GM18505 (cell line): ENCODE results near the gene REEP1.

ENCODE experiments used
- ATAC-seq: cut with Tn5 transposase; IDR thresholded peaks from one replicate; pipeline ENCODE4 v1.9.1; 2021; ENCODE audit not compliant: unreplicated experiment
- POLR2A ChIP-seq: IDR thresholded peaks from 4 replicates; pipeline ENCODE4 v1.6.1; 2011; ENCODE audit warnings: borderline replicate concordance; ENCODE audit not compliant: insufficient read depth, insufficient read length; ENCODE audit errors: extremely low read depth

The REEP1 gene

DNA sequence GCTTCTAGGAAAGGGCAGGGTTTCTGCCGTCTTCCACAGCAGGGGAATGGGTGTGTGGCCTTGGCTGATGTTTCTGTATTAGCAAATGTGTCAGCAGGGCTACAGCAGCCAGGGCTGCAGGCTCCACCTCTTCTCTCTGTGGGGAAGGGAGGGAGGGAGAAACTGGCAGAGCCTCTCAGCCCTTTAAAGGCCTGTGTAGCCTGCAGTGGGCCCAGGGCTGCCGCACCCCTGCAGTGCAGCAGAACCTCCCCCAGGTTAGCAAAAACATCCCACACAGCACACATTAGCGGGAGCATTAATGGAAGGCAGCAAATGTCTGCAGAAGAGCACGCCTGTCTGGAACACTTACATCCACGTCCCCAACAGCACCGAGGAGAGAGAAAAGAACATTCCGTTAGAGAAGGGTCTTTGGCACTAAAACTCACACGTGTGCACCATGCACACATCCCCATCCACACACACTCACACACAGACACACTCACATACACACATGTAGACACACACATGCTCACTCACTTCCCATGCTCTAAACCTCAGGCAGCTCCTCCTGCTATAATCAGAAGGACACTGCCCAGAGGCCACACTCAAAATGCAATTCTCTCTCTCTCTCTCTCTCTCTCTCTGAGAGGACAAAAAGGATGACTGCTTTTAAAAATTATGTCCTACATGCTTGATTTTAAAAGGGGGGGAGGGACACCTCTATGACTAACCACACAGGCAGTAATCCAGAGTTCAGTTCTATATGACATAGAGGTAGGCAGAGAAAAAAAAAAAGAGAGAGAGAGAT is 114.1 kb downstream of the REEP1 start:
- ATAC-seq, result no peak
- TF ChIP-seq POLR2A, result no peak

DNA sequence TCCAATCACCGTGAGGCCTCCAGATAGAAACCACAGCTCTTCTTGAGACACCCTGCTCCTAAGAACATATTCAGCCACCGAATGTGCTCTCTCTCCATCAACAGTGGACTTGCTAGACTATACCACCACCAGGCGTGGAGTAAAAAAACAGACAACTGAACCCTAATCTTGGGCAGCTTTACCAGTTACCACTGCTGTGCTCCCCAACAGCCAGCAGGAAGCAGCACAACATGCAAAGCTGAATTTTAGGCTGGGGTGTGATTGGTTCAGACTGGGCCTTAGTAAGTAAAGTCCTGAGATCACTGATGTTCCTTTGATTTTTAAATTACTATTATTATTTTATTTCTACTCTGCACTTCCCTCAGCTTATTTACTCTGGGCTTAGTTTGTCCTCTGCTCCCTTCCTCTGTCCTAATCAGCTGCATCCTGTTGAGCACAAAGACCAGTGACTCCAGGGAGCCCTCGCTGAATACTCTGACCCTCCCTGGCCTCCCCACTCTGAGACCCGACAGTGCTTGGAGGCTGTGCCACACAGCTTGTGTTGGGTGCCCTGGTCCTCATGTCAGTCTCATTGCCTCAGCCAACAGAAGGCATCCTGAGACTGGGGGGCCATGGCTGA is 116.3 kb downstream of the REEP1 start:
- no peak for ATAC-seq
- TF ChIP-seq POLR2A, result no peak

- no peak for TF ChIP-seq POLR2A
- ATAC-seq, result no peak
Observed at GRCh38 chr2:86219896-86220295, 117.5 kb downstream of the REEP1 start.

DNA sequence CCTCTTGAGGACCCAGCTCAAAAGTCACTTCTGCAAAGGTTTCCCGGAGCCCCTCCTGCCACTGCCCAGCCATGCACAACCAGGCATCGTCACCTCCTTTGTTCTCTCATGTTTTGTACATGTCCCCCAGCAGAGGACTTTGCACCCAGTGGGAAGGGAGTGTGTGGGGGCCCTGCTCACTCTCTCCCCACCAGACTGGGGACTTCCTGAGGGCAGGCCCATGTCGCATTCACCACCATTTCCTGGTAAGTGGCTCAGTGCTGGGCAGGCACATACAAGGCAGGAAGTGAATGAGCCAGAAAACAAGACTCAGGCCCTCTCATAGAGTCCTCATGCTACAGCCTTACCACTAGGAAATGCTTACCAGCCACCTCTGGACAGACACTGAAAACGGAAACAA is 119.3 kb downstream of the REEP1 start:
- ATAC-seq, result no peak
- TF ChIP-seq POLR2A, result no peak

DNA sequence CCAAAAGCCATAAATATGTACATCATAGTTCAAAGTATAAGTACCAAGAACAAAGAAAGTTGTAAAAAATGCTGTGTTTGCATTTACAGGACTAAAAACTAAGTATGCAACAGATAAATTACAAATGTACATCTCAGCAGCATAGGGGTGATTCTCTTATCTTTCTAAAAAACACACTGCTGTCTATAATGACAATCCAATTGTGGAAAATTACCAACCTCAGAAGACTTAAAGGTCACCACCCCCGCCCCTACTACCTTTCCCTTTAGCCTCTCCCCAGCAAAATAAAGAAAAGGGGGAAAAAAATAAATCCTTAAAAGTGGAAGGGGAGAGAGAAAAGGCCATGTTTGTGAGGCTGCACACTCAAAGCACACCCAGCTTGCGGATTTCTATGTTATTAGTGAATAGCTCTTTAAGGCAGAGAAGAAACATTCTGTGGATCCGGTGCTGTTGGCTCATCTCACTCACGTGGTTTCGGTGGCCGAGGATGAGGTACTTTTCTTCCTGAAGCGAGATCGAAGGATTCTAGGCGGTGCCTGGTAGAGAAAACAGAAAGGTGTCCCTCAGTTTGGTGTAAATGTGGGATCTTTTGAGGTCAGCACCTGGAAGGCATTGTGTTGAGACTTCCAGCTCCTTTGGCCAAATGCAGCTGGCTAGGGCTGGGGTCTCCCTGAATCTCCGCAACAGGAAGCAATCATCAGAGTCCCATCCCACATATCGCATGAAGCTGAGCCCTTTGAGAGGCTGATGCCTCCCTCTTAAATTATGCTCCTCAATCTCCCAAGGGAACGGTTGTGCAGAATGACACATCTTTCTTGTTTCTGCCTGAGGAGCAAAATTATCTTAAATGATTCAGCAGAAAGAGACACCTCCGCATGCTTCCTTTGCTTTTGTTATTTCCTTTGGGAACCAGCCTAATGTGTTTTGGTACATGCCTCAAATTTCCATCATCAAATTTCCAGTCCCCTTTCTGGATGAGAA is 120.6 kb downstream of the REEP1 start:
- no peak for TF ChIP-seq POLR2A
- no peak for ATAC-seq

DNA sequence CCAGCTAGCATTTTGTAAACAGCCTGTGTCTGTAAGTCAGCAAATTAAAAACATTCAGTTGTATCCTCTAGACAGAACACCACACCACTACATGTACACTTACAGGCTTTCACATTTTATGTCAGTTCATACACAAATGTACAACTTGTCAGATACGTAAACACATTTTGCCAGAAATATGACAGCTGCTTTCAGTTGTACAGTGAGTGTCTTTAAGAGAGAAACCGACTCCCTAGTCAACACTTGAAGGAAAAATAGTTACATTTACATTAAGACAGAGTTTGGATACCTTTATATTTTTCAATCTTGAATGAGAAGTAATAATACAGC is 123.0 kb downstream of the REEP1 start:
- no peak for ATAC-seq
- TF ChIP-seq POLR2A, result no peak

GRCh38 chr2:86213699-86214502 is 123.5 kb downstream of the REEP1 start:
- no peak for ATAC-seq
- TF ChIP-seq POLR2A, result no peak

DNA sequence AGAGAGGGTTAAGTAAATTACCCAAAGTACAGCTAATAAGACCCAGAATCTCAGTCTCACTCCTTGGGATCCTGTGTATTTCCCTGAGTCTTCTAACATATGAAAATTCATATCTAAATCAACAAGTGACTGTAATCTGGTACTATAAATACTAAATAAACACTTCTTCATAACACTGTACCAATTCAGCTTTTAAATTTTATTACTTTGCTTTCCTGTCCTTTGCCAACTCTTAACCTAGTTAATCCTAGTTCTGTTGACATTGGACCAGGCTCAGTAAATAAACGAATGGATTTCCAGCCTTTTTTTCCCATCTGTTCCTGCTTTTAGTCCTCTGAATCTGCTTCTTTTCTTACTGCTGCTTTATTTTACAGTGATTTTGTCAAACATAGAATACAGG is 124.4 kb downstream of the REEP1 start:
- no peak for ATAC-seq

DNA sequence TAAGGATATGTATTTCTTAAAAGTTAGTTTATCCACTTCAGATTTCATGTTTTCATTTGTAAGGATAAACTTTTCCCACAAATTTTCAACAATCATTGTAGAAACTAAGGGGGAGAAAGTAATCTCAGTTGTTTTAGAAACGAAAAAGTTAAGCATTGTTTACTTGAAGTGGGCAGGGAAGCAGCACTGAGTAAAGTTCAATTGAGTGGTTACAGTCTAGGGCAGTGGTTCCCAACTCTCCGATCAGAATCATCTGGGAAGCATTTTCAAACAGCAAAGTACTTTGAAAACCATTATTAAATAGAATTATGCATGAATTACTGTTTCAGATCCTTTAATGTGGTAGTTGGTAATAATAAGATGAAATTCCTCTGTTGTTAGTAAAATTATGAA is 125.6 kb downstream of the REEP1 start:
- ATAC-seq, result no peak
- no peak for TF ChIP-seq POLR2A

More for the DNA sequence above, 124.4 kb downstream of the REEP1 start:
- no peak for TF ChIP-seq POLR2A

- no peak for ATAC-seq
- no peak for TF ChIP-seq POLR2A
Observed at GRCh38 chr2:86211033-86211795, 126.2 kb downstream of the REEP1 start.

DNA sequence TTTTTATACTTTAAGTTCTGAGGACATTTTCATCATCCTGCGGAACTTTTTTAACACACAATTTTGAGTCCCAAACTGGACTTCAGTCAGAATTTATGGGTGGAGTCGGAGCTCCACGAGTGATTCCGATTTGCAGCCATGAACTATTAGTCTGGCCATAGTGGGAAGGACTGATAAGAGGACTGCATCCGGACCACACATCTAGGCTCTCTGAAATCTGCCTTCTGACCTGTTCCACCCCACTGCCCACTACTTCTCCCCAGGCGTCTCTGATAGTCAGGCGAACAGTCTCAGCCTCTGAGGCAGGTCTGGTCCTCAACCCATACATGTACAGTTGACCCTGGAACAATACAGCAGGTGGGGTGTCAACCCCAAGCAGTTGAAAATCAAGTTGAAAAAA is 133.0 kb downstream of the REEP1 start:
- no peak for TF ChIP-seq POLR2A

DNA sequence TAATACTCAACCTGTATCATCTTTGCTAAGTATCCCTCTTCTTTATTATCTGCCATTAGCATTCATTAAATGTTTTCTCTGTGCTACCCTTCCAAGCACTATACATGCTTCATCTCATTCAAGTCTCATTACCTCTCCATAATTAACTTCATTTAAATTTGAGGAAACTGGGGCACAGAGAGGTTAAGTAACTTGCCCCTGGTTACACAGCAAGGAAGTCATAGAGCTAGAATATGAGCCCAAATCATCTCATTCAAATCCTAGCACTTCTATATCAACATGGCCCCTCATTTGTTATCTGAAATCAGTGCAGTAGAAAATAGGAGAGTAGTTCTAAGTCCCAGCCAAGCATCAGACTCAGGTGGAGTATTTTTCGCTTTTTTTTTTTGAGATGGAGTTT is 133.8 kb downstream of the REEP1 start:
- no peak for ATAC-seq
- TF ChIP-seq POLR2A, result no peak

More for the DNA sequence above, 133.0 kb downstream of the REEP1 start:
- ATAC-seq, result no peak
